Neural progenitor cell (in vitro differentiated cells): Measurements from ENCODE around the gene LRRN3. TPM values are rescaled to one million over a fixed set of nuclear protein-coding genes. Genes with fewer than 3 reads are reported as not detected.

ENCODE experiments used
- DNase-seq: peaks from one replicate; pipeline ENCODE4 v3.0.0-alpha.2; 2016; ENCODE audit warnings: low spot score
- H2AFZ ChIP-seq: fragments of 200-600 bp; sonication (generic); replicated peaks from 2 replicates; pipeline ENCODE4 v1.6.1; 2016; ENCODE audit warnings: antibody characterized with exemption
- H3F3A ChIP-seq: fragments of 200-600 bp; sonication (generic); 2 replicates; pipeline ENCODE4 v1.6.1; 2016; ENCODE audit warnings: antibody characterized with exemption, low read depth
- H3K27ac ChIP-seq: fragments of 200-600 bp; sonication (generic); 2 replicates; pipeline ENCODE4 v1.5.1; 2016; ENCODE audit warnings: mild to moderate bottlenecking
- H3K27me3 ChIP-seq: fragments of 200-600 bp; sonication (generic); 2 replicates; pipeline ENCODE4 v1.6.1; 2016; ENCODE audit warnings: mild to moderate bottlenecking, moderate library complexity
- H3K36me3 ChIP-seq: fragments of 200-600 bp; sonication (generic); 2 replicates; pipeline ENCODE4 v1.5.1; 2016
- H3K4me1 ChIP-seq: fragments of 200-600 bp; sonication (generic); 2 replicates; pipeline ENCODE4 v1.6.1; 2016; ENCODE audit warnings: mixed run types
- H3K4me2 ChIP-seq: fragments of 200-600 bp; sonication (generic); 2 replicates; pipeline ENCODE4 v1.6.1; 2016
- H3K4me3 ChIP-seq: fragments of 200-600 bp; sonication (generic); 2 replicates; pipeline ENCODE4 v1.5.1; 2016
- H3K79me2 ChIP-seq: fragments of 200-600 bp; sonication (generic); 2 replicates; pipeline ENCODE4 v1.6.1; 2016; ENCODE audit warnings: low read depth
- H3K9ac ChIP-seq: fragments of 200-600 bp; sonication (generic); 2 replicates; pipeline ENCODE4 v1.6.1; 2016
- H3K9me3 ChIP-seq: fragments of 200-600 bp; sonication (generic); 2 replicates; pipeline ENCODE4 v1.5.1; 2016; ENCODE audit warnings: low read depth
- H4K20me1 ChIP-seq: fragments of 200-600 bp; sonication (generic); 2 replicates; pipeline ENCODE4 v1.6.1; 2016; ENCODE audit warnings: low read depth
- H3K27ac Mint-ChIP-seq: 3 replicates; pipeline ENCODE4 v1.8.0; 2021; ENCODE audit warnings: mixed read lengths
- H3K27me3 Mint-ChIP-seq: 2 replicates; pipeline ENCODE4 v1.8.0; 2022; ENCODE audit warnings: low read depth, mild to moderate bottlenecking, inconsistent platforms, moderate library complexity, mixed read lengths; ENCODE audit not compliant: insufficient read depth
- H3K36me3 Mint-ChIP-seq: 3 replicates; pipeline ENCODE4 v1.8.0; 2021; ENCODE audit warnings: mixed read lengths
- H3K4me1 Mint-ChIP-seq: 3 replicates; pipeline ENCODE4 v1.8.0; 2021; ENCODE audit warnings: mixed read lengths
- H3K4me3 Mint-ChIP-seq: 3 replicates; pipeline ENCODE4 v1.8.0; 2021; ENCODE audit warnings: mild to moderate bottlenecking, moderate library complexity, mixed read lengths
- H3K9me3 Mint-ChIP-seq: 3 replicates; pipeline ENCODE4 v1.8.0; 2020; ENCODE audit warnings: mixed read lengths
- EZH2 ChIP-seq: fragments of 200-600 bp; sonication (generic); IDR thresholded peaks from 2 replicates; pipeline ENCODE4 v1.6.1; 2017; ENCODE audit warnings: antibody characterized with exemption, mild to moderate bottlenecking, moderate library complexity
- EZH2phosphoT487 ChIP-seq: fragments of 200-600 bp; sonication (generic); IDR thresholded peaks from 2 replicates; pipeline ENCODE4 v1.6.1; 2017; ENCODE audit warnings: antibody characterized with exemption
- total RNA-seq: library from RNA; depleted of rRNA; stranded (reverse); fragments of >200 nt; gene quantifications from 2 replicates; pipeline ENCODE4 v1.2.3, GENCODE V29; 2015; ENCODE audit warnings: low replicate concordance
- TF ChIP-seq, protein P1 (sequence below): fragments of 200-600 bp; sonication (generic); IDR thresholded peaks from 2 replicates; pipeline ENCODE4 v1.5.1; 2017; ENCODE audit warnings: antibody characterized with exemption, mild to moderate bottlenecking

Gene LRRN3
- total RNA-seq, 1 donor from 2014 or later, result 2.4 TPM

DNA sequence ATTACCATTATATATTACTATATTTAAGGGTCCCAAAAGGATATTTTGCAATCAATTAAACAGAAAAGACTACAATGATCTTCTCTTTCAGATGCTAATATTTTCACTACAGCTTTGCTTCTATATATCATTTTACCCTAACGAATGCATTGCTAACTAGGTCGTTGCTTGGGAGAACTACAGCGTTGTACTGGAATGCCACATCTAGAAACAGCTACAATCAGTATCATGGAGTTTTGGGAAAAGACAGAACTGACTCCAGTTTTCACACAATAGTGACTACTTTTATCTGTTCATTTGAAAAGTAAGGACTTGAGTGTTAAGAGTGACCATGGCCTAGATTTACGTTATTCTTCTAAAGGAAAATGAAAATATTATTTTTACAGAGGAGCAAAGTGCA is 38.5 kb downstream of the LRRN3 start:
- Histone ChIP-seq H3K9ac (no peak overlapping the region), H3K9me3 (no peaks in the 10 kb centered on the region), H3K4me2 (no peak overlapping the region), H4K20me1 (no peaks in the 10 kb centered on the region), H3F3A (no peaks in the 10 kb centered on the region), H3K36me3 (no peaks in the 10 kb centered on the region), H3K27me3 (no peaks in the 10 kb centered on the region), H3K4me3 (no peak overlapping the region), H3K4me1 (no peaks in the 10 kb centered on the region), H3K79me2 (no peaks in the 10 kb centered on the region), H2AFZ (no peak overlapping the region), H3K27ac (no peak overlapping the region)
- no peak for DNase-seq
- Mint-ChIP-seq H3K9me3 (no peaks in the 10 kb centered on the region), H3K4me3 (no peak overlapping the region), H3K27ac (no peak overlapping the region), H3K36me3 (peaks cover 1% of the 10 kb centered on the region), H3K4me1 (peaks cover 3% of the 10 kb centered on the region), H3K27me3 (no peaks in the 10 kb centered on the region)
- TF ChIP-seq, protein P1, sequence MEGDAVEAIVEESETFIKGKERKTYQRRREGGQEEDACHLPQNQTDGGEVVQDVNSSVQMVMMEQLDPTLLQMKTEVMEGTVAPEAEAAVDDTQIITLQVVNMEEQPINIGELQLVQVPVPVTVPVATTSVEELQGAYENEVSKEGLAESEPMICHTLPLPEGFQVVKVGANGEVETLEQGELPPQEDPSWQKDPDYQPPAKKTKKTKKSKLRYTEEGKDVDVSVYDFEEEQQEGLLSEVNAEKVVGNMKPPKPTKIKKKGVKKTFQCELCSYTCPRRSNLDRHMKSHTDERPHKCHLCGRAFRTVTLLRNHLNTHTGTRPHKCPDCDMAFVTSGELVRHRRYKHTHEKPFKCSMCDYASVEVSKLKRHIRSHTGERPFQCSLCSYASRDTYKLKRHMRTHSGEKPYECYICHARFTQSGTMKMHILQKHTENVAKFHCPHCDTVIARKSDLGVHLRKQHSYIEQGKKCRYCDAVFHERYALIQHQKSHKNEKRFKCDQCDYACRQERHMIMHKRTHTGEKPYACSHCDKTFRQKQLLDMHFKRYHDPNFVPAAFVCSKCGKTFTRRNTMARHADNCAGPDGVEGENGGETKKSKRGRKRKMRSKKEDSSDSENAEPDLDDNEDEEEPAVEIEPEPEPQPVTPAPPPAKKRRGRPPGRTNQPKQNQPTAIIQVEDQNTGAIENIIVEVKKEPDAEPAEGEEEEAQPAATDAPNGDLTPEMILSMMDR, result no peak
- TF ChIP-seq EZH2 (no peak), EZH2phosphoT487 (no peak)

DNA sequence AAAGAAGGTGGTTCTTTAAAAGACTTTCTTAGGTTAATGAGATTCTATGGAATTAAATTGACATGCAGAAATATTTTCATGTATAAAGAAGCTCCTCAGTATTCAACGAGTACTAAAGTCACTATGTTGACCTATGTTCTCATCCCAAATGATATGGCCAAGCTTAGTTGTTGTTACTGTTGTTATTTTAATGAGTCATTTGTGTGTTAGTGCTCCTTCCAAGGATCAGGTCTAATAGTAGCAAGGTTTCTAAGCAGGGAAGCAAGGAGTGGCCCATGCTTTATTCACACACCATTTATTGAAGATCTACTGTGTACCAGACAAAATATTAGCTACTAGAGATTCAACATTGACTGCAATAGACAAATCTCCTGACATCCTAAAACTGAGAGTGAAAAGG is 41.9 kb downstream of the LRRN3 start:
- Mint-ChIP-seq H3K27me3 (no peaks in the 10 kb centered on the region), H3K27ac (no peak overlapping the region), H3K4me3 (no peak overlapping the region), H3K4me1 (peaks cover 8% of the 10 kb centered on the region), H3K9me3 (no peaks in the 10 kb centered on the region), H3K36me3 (no peaks in the 10 kb centered on the region)
- no peak for DNase-seq
- H3K4me1 ChIP-seq, result peaks cover 6% of the 10 kb centered on the region
- H3K4me3 ChIP-seq, result no peak overlapping the region
- TF ChIP-seq, protein P1, result no peak
- TF ChIP-seq EZH2 (no peak), EZH2phosphoT487 (no peak)
- no peak overlapping the region for H2AFZ ChIP-seq
- H3K36me3 ChIP-seq, result no peaks in the 10 kb centered on the region
- H3F3A ChIP-seq, result no peaks in the 10 kb centered on the region
- no peaks in the 10 kb centered on the region for H3K27me3 ChIP-seq
- no peak overlapping the region for H3K4me2 ChIP-seq
- H3K27ac ChIP-seq, result no peak overlapping the region
- H4K20me1 ChIP-seq, result no peaks in the 10 kb centered on the region
- no peaks in the 10 kb centered on the region for H3K79me2 ChIP-seq
- H3K9me3 ChIP-seq, result no peaks in the 10 kb centered on the region
- H3K9ac ChIP-seq, result no peak overlapping the region

DNA sequence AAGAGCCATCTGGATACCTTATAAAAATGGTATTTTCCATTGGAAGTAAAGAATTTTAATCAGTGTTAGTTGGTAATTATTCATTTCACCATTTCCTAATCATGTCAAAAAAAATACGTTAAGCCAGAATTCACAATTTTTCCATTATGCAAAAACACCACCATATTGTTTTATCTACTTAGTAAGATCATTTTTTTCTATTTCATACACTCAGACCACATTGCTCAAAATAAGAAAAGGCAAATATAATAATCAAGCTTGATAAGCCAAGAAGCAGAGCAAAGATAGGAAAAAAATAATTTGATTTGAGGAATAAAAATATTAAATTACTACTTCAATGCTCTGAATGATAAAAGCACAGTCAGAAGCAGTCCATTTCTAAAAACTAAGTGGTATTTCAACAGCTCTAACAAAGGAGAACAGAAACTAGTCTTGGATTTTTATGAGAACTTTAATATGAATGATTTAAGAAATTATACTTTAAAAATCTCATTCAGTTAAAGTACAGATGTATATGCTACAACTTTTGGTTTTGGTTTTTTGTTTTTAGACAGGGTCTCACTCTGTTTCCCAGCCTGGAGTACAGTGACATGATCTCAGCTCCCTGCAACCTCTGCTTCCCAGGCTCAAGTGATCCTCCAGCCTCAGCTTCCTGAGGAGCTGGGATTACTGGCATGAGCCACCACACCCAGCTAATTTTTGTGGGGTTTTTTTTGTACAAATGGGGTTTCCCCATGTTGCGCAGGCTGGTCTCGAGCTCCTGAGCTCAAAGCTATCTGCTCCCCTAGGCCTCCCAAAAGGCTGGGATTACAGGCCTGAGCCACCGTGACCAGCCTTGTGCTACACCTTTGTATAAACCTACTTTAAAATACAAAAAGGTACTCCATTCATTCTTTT is 46.6 kb downstream of the LRRN3 start:
- Mint-ChIP-seq H3K27me3 (no peaks in the 10 kb centered on the region), H3K36me3 (no peaks in the 10 kb centered on the region), H3K4me3 (no peak overlapping the region), H3K27ac (no peak overlapping the region), H3K4me1 (peaks cover 15% of the 10 kb centered on the region), H3K9me3 (no peaks in the 10 kb centered on the region)
- TF ChIP-seq EZH2 (no peak), EZH2phosphoT487 (no peak)
- TF ChIP-seq, protein P1, result no peak
- H3K79me2 ChIP-seq, result no peaks in the 10 kb centered on the region
- no peak overlapping the region for H3K9ac ChIP-seq
- H3K4me3 ChIP-seq, result no peak overlapping the region
- H3K27me3 ChIP-seq, result no peaks in the 10 kb centered on the region
- no peak overlapping the region for H2AFZ ChIP-seq
- H3K9me3 ChIP-seq, result no peaks in the 10 kb centered on the region
- peaks cover 27% of the 10 kb centered on the region for H3K4me1 ChIP-seq
- H3K36me3 ChIP-seq, result no peaks in the 10 kb centered on the region
- no peaks in the 10 kb centered on the region for H4K20me1 ChIP-seq
- DNase-seq, result peak; percentile 37
- no peaks in the 10 kb centered on the region for H3F3A ChIP-seq
- peak overlapping the region; percentile 62 for H3K27ac ChIP-seq
- no peak overlapping the region for H3K4me2 ChIP-seq
